HG02885 (cell line): ENCODE data around the gene NEURL3.
"Not testable (repeated sequence)": the region's sequence is repeated elsewhere in the genome, so short reads cannot be mapped to it uniquely, and the experiment has no call there.

Experiments used
- ATAC-seq: cut with Tn5 transposase; IDR thresholded peaks from one replicate; pipeline ENCODE4 v1.9.1; 2021; ENCODE audit warnings: mild to moderate bottlenecking; ENCODE audit not compliant: unreplicated experiment, poor library complexity

NEURL3 gene

GRCh38 chr2:96509114-96509846 lies 4.1 kb upstream of the NEURL3 start:
- peak; percentile 67 for ATAC-seq

GRCh38 chr2:96508521-96509113 lies 3.5 kb upstream of the NEURL3 start:
- no peak for ATAC-seq

GRCh38 chr2:96507957-96508520 lies 2.9 kb upstream of the NEURL3 start:
- ATAC-seq, result peak; percentile 71

- no peak for ATAC-seq
Measured at GRCh38 chr2:96506907-96507240, 1.7 kb upstream of the NEURL3 start.

- no peak for ATAC-seq
Measured at GRCh38 chr2:96506016-96506906, 1.1 kb upstream of the NEURL3 start.

- ATAC-seq, result no peak
Measured at GRCh38 chr2:96503637-96504243, 1.4 kb downstream of the NEURL3 start.

- ATAC-seq, result no peak
Measured at GRCh38 chr2:96502891-96503636, 2.1 kb downstream of the NEURL3 start.

- ATAC-seq, result no peak
Measured at GRCh38 chr2:96501886-96502810, 3.0 kb downstream of the NEURL3 start.

- no peak for ATAC-seq
Measured at GRCh38 chr2:96501471-96501874, 3.7 kb downstream of the NEURL3 start.

GRCh38 chr2:96500385-96501066 lies 4.6 kb downstream of the NEURL3 start:
- ATAC-seq, result no peak

GRCh38 chr2:96499061-96499960 lies 5.8 kb downstream of the NEURL3 start:
- no peak for ATAC-seq

GRCh38 chr2:96498611-96499010 lies 6.5 kb downstream of the NEURL3 start:
- not testable (repeated sequence) for ATAC-seq

GRCh38 chr2:96498021-96498431 lies 7.1 kb downstream of the NEURL3 start:
- no peak for ATAC-seq

- no peak for ATAC-seq
Measured at GRCh38 chr2:96495982-96496629, 9.1 kb downstream of the NEURL3 start.

GRCh38 chr2:96494188-96494587 lies 11.0 kb downstream of the NEURL3 start:
- ATAC-seq, result no peak

- ATAC-seq, result no peak
Measured at GRCh38 chr2:96493072-96493471, 12.1 kb downstream of the NEURL3 start.
